A549 treated with CpdA at 1 μM for 4 hours (cell line): ENCODE results near the gene MDM1. TPM values are rescaled to one million over a fixed set of nuclear protein-coding genes. Genes with fewer than 3 reads are reported as not detected.

Experiments used
- total RNA-seq: library from RNA; stranded (reverse); fragments of 200-300 nt; extraction: Qiagen RNA extraction; gene quantifications from 5 replicates; pipeline ENCODE4 v1.2.3, GENCODE V29; 2022; ENCODE audit warnings: low read depth

MDM1 gene, protein sequence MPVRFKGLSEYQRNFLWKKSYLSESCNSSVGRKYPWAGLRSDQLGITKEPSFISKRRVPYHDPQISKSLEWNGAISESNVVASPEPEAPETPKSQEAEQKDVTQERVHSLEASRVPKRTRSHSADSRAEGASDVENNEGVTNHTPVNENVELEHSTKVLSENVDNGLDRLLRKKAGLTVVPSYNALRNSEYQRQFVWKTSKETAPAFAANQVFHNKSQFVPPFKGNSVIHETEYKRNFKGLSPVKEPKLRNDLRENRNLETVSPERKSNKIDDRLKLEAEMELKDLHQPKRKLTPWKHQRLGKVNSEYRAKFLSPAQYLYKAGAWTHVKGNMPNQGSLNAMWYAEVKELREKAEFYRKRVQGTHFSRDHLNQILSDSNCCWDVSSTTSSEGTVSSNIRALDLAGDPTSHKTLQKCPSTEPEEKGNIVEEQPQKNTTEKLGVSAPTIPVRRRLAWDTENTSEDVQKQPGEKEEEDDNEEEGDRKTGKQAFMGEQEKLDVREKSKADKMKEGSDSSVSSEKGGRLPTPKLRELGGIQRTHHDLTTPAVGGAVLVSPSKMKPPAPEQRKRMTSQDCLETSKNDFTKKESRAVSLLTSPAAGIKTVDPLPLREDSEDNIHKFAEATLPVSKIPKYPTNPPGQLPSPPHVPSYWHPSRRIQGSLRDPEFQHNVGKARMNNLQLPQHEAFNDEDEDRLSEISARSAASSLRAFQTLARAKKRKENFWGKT
- 6.1 to 9.3 TPM (median 6.5 TPM) in 5 replicates for total RNA-seq

GRCh38 chr12:68331869-68332727 is at the start of gene MDM1:
MDM1 (minus strand) TSS chr12:68332362; CDS start chr12:68332245, 117 bp downstream.

GRCh38 chr12:68253504-68253903 is 78.7 kb downstream of the MDM1 start, which contains the start of gene IL22:
IL22 (minus strand) TSS chr12:68253604; CDS start chr12:68253448, 156 bp downstream.

Other genes starting within 250 kb of the MDM1 start
- not detected in 5 replicates for gene IFNG, start 172.6 kb downstream of the MDM1 start, total RNA-seq
- not detected in 5 replicates for gene IL26, start 106.6 kb downstream of the MDM1 start, total RNA-seq
- gene IL22, start 78.8 kb downstream of the MDM1 start, total RNA-seq, result not detected in 5 replicates